GM12873 (cell line): ENCODE data around the gene PRAMEF2.
"Not testable (repeated sequence)": the region's sequence is repeated elsewhere in the genome, so short reads cannot be mapped to it uniquely, and the experiment has no call there.

Experiments used
- TF ChIP-seq, protein P1 (sequence below): IDR thresholded peaks from 2 replicates; pipeline ENCODE4 v1.5.1; 2012; ENCODE audit warnings: low read depth, mild to moderate bottlenecking, moderate library complexity, low read length, control low read depth; ENCODE audit not compliant: insufficient read depth; ENCODE audit errors: missing control alignments

Gene PRAMEF2, protein sequence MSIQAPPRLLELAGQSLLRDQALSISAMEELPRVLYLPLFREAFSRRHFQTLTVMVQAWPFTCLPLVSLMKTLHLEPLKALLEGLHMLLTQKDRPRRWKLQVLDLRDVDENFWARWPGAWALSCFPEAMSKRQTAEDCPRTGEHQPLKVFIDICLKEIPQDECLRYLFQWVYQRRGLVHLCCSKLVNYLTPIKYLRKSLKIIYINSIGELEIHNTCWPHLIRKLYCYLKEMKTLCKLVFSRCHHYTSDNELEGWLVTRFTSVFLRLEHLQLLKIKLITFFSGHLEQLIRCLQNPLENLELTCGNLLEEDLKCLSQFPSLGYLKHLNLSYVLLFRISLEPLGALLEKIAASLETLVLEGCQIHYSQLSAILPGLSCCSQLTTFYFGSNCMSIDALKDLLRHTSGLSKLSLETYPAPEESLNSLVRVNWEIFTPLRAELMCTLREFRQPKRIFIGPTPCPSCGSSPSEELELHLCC

DNA sequence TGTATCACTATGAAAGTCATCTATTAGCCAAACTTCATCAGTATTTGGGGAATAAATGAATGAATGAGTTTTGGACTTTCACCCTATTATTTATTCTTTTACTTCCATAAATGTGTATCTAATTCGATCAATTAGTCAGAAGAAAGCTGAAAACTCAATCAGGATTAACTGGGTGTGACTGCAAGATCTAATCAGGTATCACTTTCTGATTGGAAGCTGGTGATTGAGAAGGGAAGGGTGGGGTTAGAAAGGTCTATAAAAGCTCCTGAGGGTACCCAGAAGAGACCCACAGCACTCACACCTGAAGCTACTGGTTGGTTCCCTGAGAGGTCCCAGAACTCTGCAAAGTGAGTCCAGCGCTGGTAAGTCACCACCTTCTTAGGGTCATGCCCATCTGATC, at the start of gene PRAMEF2:
Gene PRAMEF2 (plus strand): TSS at position 301 of the 400 bp plus-strand sequence. CDS start 1,924 bp downstream, outside the sequence.
- TF ChIP-seq, protein P1, sequence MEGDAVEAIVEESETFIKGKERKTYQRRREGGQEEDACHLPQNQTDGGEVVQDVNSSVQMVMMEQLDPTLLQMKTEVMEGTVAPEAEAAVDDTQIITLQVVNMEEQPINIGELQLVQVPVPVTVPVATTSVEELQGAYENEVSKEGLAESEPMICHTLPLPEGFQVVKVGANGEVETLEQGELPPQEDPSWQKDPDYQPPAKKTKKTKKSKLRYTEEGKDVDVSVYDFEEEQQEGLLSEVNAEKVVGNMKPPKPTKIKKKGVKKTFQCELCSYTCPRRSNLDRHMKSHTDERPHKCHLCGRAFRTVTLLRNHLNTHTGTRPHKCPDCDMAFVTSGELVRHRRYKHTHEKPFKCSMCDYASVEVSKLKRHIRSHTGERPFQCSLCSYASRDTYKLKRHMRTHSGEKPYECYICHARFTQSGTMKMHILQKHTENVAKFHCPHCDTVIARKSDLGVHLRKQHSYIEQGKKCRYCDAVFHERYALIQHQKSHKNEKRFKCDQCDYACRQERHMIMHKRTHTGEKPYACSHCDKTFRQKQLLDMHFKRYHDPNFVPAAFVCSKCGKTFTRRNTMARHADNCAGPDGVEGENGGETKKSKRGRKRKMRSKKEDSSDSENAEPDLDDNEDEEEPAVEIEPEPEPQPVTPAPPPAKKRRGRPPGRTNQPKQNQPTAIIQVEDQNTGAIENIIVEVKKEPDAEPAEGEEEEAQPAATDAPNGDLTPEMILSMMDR = not testable (repeated sequence)

DNA sequence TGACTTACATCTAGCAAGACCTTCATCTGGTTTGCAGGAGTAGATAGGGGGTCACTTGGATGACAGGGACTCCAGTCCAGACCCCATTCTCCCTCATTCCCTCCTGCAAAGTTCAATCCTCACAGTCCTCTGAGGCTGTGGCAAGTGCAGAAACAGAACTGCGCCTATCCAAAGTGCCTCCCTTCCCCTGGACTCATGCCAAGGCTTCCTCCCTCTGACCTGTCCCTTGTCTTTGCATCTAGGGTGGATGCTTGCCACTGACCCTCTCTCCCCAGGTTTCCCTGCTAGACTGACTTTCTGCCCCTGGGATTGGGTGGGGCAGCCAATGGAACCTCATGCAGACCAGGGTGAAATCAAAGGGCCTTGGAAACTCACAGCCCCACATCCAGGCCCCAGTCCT, 47.0 kb upstream of the PRAMEF2 start:
- TF ChIP-seq, protein P1 = no peak

DNA sequence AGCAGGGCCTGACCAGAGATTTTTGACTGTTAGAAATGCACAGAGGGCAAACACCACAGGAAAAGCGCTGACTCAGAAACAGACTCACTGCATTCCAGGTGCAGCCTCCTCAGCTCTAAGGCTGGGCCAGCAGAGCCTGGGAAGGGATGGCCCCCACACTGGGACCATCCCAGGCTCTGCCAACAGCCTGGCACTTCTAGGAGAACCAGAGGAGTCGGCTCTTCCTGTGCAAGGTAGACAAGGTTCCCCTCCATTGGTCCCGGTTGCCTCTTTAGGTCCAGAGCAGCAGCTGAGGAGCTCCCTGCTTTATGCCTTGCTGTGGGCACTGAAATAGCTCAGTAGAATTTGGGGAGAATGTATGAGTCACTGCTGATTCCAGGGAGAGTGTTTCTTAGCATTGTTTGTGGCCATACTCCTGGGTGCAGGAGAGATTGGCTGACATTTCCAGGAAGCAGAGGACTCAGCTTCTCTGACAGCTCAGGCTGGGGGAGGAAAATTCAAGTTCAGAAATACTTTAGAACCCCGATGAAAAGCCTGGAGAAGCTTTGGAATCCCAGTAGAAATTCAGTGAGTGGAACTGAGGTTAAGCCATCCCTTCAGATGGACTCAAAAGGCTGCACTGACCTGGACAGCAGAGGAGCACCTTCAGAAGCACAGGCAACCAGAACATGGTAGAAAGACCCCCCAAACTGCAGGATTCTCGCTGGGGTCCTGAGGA, 46.0 kb upstream of the PRAMEF2 start:
- TF ChIP-seq, protein P1 = no peak

DNA sequence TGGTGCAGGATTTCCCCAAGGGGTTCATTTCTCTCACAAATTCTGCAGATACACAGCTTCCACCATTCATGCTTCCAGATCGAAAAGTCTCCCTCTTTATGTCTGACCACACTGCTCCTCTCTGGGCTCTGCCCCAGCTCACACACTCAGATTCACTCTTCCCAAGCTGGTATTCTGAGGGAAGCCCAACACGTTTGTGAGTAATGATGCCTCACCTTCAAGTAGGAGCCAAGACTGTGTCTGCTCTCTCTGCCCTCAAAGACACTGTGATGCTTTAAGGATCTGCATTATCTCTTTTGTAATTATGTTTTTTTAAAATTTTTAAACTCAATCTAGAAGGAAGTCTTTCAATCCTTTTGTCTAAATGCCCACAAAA, 45.5 kb upstream of the PRAMEF2 start:
- TF ChIP-seq, protein P1 = no peak

DNA sequence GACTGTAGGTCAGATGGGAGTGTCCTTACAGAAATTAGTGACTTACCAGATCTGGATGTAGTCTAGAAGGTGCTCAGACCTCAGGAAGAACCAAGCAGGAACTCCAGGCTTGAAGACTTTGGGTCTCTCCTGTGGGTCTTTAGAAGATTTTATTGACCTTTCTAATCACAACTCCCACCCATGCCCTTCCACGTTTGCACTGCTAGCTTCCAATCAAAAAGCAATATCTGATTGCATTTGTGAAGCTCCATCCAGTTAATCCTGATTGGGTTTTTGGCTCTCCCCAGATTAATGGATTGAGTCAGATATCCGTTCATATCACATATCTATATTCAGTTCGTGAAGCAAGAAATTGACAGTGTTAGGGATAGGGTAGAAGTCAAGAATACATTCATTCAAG, 25.6 kb upstream of the PRAMEF2 start, which contains the start of gene PRAMEF11:
Gene PRAMEF11 (minus strand): TSS at position 101 of the 400 bp plus-strand sequence. CDS start 2,621 bp downstream, outside the sequence.
- TF ChIP-seq, protein P1 = not testable (repeated sequence)

DNA sequence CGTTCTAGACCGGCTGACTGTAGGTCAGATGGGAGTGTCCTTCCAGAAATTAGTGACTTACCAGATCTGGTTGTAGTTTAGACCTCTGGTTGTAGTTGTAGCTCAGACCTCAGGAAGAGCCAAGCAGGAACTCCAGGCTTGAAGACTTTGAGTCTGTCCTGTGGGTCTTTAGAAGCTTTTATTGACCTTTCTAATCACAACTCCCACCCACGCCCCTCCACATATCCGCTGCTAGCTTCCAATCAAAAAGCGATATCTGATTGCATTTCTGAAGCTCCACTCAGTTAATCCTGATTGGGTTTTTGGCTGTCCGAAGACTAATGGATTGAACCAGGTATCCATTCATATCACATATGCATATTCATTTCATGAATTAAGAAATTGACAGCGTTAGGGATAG, 8.3 kb upstream of the PRAMEF2 start, which contains the start of gene HNRNPCL1:
Gene HNRNPCL1 (minus strand): TSS at position 101 of the 400 bp plus-strand sequence. CDS start 431 bp downstream, outside the sequence.
- TF ChIP-seq, protein P1 = not testable (repeated sequence)

DNA sequence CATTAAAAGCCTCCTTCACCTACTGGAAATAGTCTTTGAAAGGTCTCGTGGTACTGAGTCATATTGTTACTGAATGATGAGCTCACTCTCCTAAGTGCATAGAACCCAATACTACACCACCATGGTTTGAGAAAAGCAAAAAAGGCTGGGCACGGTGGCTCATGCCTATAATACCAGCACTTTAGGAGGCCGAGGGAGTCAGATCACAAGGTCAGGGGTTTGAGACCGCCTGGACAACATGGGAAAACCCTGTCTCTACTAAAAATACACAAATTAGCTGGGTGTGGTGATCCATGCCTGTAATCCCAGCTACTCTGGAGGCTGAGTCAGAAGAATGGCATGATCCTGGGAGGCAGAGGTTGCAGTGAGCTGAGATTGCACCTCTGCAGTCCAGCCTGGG, 5.1 kb upstream of the PRAMEF2 start:
- TF ChIP-seq, protein P1 = no peak
